ENCODE results near the gene FLAD1.

The FLAD1 gene

GRCh38 chr1:155002464-155003226, 19.5 kb downstream of the FLAD1 start, which contains the start of gene ZBTB7B:
Gene ZBTB7B (plus strand): TSS chr1:155002802. CDS start chr1:155014661, 11,859 bp downstream.
- no peak for DNase-seq (ENCODE audit: low read depth in 2 of 2, low spot score in 1 of 2)

DNA sequence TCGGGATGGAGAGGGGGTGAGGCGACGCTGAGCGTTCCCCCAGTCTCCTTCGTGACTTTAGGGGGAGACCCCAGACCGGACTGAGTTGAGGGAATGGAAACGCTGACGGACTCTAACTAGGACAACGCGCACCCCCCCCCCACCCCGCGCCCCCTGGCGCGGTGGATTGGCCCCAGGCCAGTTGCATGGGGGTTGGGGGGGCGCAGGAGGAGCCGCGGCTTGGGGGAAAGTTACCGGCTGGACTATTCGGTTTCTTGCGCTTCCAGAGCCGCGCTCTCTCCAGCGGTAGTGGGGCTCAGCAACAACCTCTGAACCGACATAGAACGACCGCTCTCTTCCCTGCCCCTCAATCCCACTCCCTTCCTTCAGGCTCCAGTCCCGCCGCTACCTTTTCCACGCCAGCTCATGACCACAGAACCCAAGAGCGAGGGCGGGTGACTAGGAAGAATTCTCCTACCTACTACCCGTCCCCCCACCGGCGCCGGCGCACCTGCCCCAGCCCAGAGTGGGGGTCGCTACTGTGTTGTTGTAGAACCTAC, 20.2 kb downstream of the FLAD1 start:
- no peak for DNase-seq (ENCODE audit: low read depth in 2 of 2, low spot score in 1 of 2)

GRCh38 chr1:155003766-155004351, 20.7 kb downstream of the FLAD1 start:
- DNase-seq (ENCODE audit: low read depth in 2 of 2, low spot score in 1 of 2), result no peak

GRCh38 chr1:155004352-155005075, 21.4 kb downstream of the FLAD1 start:
- DNase-seq (ENCODE audit: low read depth in 2 of 2, low spot score in 1 of 2), result no peak

DNA sequence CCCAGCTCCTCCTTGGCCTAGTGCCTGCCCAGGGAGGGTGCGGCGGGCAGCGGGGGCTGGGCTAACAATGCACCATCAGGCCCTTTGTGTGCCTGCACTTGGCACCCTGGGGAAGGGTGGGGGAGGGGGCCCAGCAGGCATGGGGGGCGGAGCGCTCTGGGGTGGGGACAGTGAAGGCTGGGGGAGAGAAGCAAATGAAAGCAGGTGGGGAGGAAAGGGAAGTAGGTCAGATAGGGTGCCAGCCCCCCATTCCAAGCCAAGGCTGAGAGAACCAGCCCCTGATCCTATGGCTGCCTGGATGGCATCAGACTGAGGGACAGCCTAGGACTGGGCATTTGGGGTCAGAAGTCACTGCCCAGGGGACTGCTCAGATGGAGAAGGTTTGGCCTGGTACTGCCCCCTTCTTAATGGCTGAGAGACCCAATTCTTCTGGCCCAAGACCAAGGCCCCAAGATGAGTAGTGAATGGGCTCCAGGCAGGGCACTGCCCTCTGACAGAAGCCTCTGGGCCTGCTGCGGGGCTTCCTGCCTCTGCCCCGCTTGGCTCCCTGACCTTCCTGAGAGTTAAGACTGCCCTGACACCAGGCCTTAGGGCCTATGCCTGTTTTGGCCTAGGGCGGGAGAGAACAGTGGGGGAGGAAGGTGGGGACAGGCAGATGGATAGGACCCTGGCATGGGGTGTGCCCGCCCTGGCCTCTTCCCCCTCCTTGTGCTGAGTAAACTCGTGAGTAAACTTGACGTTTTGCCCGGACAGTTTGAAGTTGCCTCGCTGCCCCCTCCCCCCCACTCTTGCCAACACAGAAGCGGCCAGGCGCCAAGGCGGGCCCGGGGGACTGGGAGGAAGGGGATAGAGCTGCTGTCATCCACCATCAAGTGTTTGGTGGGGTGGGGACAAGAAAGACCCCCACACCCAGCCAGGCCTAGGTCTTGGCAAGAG, 22.2 kb downstream of the FLAD1 start:
- no peak for DNase-seq (ENCODE audit: low read depth in 2 of 2, low spot score in 1 of 2)

DNA sequence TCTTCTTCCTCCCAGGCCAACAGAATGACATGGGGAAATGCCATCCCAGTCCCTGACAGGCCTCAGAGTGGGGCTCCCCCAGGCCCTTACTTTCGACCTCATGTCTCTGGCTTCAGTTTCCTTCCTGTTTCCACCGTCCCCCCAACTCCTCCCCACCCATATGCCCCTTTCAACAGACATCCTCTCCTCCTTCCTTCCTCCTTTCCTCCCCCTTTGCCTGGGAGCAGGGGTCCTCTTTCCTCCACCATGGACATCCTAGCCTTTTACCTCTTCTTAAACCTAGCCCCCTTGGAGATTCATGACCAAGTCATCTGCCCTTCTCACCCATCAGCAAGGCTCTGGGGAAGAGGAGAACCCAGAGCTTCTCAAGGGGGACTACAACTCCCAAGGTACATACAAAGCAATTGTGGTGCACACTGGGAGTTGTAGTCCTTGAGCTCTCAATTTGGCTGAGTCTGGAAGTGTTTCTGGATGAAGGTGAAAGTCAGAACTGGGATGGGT, 23.5 kb downstream of the FLAD1 start:
- DNase-seq (ENCODE audit: low read depth in 2 of 2, low spot score in 1 of 2), result no peak

- DNase-seq (ENCODE audit: low read depth in 2 of 2, low spot score in 1 of 2), result no peak
Observed at GRCh38 chr1:155007251-155007828, 24.2 kb downstream of the FLAD1 start.

DNA sequence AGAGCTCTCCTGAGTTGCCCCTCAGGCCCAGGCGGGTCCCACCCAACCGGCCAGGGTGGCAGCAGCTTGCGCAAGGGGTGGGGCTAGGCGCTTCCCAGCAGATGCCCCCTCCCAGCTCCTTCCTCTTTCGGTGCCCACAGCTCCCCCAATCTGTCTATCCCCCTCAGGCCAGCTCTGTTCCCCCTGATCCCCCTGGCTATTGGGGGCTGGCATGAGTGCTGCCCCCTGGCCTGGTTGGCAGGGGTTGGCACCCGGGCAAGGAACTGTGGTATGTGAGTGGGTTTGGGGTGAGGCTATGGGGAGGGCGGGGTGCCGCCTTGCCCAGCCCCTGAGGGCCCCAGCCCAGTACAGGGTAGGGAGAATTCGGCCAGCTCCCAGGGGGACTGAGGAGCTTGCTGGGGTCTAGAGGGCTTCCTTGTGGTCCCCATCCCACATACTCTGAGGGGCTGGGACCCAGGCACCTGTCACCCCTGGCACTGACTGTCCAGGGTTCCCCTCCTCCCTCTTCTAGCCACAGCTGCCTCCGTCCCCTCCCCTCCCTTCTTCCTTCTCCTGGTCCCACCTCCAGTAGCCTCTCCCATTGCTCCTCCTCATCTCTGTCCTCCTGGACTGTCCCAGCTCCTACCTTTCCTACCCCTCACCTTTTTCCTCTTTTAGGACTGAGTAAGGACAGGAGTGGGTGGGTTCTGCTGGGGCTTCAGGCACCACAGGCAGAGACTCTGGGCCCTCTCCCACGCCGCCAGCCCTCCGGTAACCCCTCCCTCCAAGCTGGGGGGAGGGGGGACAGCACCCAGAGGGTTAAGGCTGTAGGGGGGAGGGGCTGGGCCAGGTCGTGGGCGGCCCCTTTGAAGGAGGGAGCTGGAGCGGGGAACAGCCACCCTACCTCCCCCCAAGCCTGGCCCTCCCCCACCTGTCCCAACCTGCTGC, 25.1 kb downstream of the FLAD1 start:
- no peak for DNase-seq (ENCODE audit: low read depth in 2 of 2, low spot score in 1 of 2)

- no peak for DNase-seq (ENCODE audit: low read depth in 2 of 2, low spot score in 1 of 2)
Observed at GRCh38 chr1:155009221-155009711, 26.1 kb downstream of the FLAD1 start.

DNA sequence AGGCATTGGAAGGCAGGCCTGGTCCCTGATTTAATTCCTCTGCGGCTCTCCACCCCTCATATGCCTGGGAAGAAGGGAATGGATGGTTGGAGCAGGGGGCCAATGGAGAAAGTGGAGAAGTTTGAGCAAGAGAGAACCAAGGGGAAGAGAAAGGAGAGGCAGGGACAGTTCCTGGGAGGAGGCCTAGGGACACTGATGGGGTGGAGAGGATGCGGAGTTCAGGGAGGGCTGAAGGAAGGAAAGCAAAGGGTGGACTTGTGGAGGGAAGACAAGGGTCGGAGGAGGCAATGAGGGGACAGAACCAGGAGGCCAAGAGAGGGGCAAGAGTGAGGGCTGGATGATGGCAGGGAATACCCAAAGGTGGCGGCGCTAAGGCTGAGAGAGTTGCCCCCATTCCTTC, 26.6 kb downstream of the FLAD1 start:
- DNase-seq (ENCODE audit: low read depth in 2 of 2, low spot score in 1 of 2), result no peak

DNA sequence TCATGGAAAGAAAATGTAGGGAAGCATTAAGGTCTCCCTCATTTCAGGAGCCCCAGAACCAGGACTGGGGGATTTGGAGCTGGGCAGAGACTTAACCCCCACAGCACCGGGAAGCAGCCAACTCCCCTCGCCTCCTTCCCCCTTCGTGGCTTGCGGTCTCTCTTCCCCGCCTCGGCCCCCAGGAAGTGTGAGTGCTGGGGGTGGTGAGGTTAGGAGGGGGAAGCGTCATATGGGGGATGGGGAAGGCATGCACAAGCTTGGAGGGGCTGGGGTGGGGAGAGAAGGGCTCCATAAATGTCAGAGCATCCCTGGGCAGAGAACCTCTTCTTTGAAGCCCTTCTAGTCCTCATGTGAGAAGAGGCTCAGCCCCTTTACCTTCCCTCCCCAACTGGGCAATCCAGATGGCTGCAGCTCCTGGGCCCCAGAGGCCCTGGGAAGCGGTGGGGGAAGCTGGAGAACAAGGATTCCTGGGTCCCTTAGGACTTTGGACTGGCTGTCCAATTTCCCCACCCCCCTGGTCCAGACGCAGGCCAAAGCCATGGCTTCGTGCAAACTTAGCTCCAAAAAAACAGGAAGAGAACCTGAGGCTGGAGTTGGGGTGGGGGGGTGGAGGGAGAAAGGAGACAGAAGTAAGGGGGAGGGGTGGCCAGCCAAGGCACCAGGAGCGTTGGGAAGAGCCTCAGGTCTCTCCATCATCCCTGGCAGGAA, 27.2 kb downstream of the FLAD1 start:
- DNase-seq (ENCODE audit: low read depth in 2 of 2, low spot score in 1 of 2), result no peak

DNA sequence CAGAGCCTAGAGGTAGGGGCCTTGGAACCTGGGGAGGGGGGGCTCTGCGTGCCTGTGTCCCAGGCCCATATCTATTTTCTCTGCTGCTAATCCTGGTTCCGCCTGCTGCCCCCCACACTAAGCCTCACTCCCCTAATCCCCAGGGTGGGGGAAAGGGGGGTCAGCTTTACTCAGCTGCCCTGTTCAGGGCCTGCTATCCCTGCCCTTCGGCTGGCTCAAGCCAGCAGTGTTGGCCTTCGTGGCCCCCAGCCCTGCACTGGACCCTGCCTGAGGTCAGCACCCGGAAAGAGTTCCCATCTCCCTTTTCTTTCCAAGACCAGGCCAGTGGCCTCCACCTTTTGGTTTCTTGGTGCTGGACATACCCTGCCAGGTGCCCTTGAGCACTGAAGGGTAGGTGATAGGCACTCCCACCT, 27.9 kb downstream of the FLAD1 start:
- no peak for DNase-seq (ENCODE audit: low read depth in 2 of 2, low spot score in 1 of 2)

- DNase-seq (ENCODE audit: low read depth in 2 of 2, low spot score in 1 of 2), result no peak
Observed at GRCh38 chr1:155011437-155012025, 28.4 kb downstream of the FLAD1 start.

DNA sequence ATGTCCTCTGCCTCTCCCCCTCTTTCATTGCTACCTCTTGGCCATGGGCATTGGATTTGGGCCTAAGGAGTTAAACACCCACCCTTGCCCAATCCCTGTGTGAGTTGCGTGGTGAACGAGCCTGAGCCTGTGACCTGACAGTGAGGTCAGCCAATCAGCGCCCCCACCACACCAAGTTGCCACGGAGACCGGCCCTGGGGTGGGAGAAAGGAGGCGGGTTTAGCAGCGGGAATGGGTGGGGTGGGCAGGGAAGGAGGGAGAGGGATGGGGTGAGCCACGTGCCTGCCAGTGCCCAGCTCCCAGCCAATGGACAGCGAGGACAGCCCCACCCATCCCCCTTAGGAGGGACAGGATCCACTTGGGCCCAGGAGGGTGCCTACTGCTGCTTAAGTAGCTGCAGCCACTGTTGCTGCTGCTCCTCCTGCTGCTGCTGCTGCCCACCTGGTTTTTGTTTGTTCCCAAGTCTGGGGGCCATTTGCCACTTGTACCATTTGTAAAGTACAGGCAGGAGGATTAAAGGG, 28.9 kb downstream of the FLAD1 start:
- no peak for DNase-seq (ENCODE audit: low read depth in 2 of 2, low spot score in 1 of 2)

- no peak for DNase-seq (ENCODE audit: low read depth in 2 of 2, low spot score in 1 of 2)
Observed at GRCh38 chr1:155012776-155013602, 29.8 kb downstream of the FLAD1 start.

- no peak for DNase-seq (ENCODE audit: low read depth in 2 of 2, low spot score in 1 of 2)
Observed at GRCh38 chr1:155013632-155014031, 30.5 kb downstream of the FLAD1 start.

Data from stimulated activated CD8-positive, alpha-beta memory T cell treated with anti-CD3 and anti-CD28 coated beads, Interleukin-4, amount 100 ng/mL, for 1 hour (primary cell).